Femur (tissue), 1 donor: ENCODE results near the gene POLR3E.
"Not testable (repeated sequence)": the region's sequence is repeated elsewhere in the genome, so short reads cannot be mapped to it uniquely, and the experiment has no call there.

Experiments used
- DNase-seq: peaks from one replicate; pipeline ENCODE4 v3.0.0-alpha.2; 2017

Gene POLR3E

GRCh38 chr16:22293137-22294106 is 3.8 kb upstream of the POLR3E start:
- DNase-seq: no peak

- DNase-seq: no peak
These were observed 740 bp upstream of the POLR3E start for GRCh38 chr16:22296225-22297113.

- DNase-seq: peak; percentile 90
These were observed 893 bp downstream of the POLR3E start for GRCh38 chr16:22297871-22298733.

GRCh38 chr16:22299036-22299435 is 1.8 kb downstream of the POLR3E start:
- no peak for DNase-seq

GRCh38 chr16:22300427-22301071 is 3.3 kb downstream of the POLR3E start:
- DNase-seq: peak; percentile 64

- not testable (repeated sequence) for DNase-seq
These were observed 4.2 kb downstream of the POLR3E start for GRCh38 chr16:22301423-22301822.

GRCh38 chr16:22302776-22303363 is 5.7 kb downstream of the POLR3E start:
- DNase-seq: no peak

GRCh38 chr16:22304411-22304810 is 7.2 kb downstream of the POLR3E start:
- no peak for DNase-seq

GRCh38 chr16:22306788-22307187 is 9.6 kb downstream of the POLR3E start:
- no peak for DNase-seq

GRCh38 chr16:22307838-22308237 is 10.6 kb downstream of the POLR3E start:
- no peak for DNase-seq

GRCh38 chr16:22308824-22309520 is 11.8 kb downstream of the POLR3E start:
- no peak for DNase-seq

GRCh38 chr16:22311520-22311919 is 14.3 kb downstream of the POLR3E start:
- DNase-seq: no peak

- peak; percentile 12 for DNase-seq
These were observed 15.9 kb downstream of the POLR3E start for GRCh38 chr16:22312897-22313781.

GRCh38 chr16:22313876-22314470 is 16.8 kb downstream of the POLR3E start:
- DNase-seq: no peak

- DNase-seq: no peak
These were observed 17.7 kb downstream of the POLR3E start for GRCh38 chr16:22314661-22315626.

- no peak for DNase-seq
These were observed 18.8 kb downstream of the POLR3E start for GRCh38 chr16:22315979-22316378.

- DNase-seq: no peak
These were observed 19.2 kb downstream of the POLR3E start for GRCh38 chr16:22316411-22316811.

GRCh38 chr16:22317001-22317530 is 19.9 kb downstream of the POLR3E start:
- no peak for DNase-seq
